ENCODE results near the gene ZNF407. TPM values are rescaled to one million over a fixed set of nuclear protein-coding genes. Genes with fewer than 3 reads are reported as not detected.

Gene ZNF407
- total and polyA plus RNA-seq, 11 donors: 3.8 to 14.7 (median 11.5) TPM

- DNase-seq: no peak
- intact Hi-C loops (cut with DNase I): no loop called here
These were observed 510.2 kb downstream of the ZNF407 start for GRCh38 chr18:75107931-75108276.

GRCh38 chr18:75108579-75109318, 511.1 kb downstream of the ZNF407 start:
- TF ChIP-seq POLR2A (IDR thresholded peaks at IDR 0.05) (no peak), CTCF (IDR thresholded peaks at IDR 0.05) (no peak)
- peaks cover 0 to 4% (median 0%) of the 10 kb centered on the region in 9 donors for H3K27me3 ChIP-seq
- no peaks in the 10 kb centered on the region for H3K36me3 ChIP-seq
- 86 to 90% (median 88%) methylated on average over 20 of the region's 20 CpGs for WGBS, 4 donors
- H3K9me3 ChIP-seq: no peaks in the 10 kb centered on the region
- no peaks in the 10 kb centered on the region for H3K4me1 ChIP-seq
- no peak overlapping the region for H3K27ac ChIP-seq
- intact Hi-C loops (cut with DNase I): no loop called here
- no peak overlapping the region for H3K4me3 ChIP-seq
- no peak for DNase-seq
- ATAC-seq: no peak

More at GRCh38 chr18:75107931-75108276, 510.2 kb downstream of the ZNF407 start:
- H3K4me1 ChIP-seq: no peaks in the 10 kb centered on the region
- WGBS, 4 donors: 63 to 80% (median 69%) methylated on average over 8 of the region's 8 CpGs
- H3K27ac ChIP-seq: no peak overlapping the region
- ATAC-seq: peak in 1 of 4 donors; percentile 28
- TF ChIP-seq POLR2A (IDR thresholded peaks at IDR 0.05): no peak
- TF ChIP-seq CTCF (IDR thresholded peaks at IDR 0.05): no peak
- H3K36me3 ChIP-seq: no peaks in the 10 kb centered on the region
- no peaks in the 10 kb centered on the region for H3K9me3 ChIP-seq
- peaks cover 0 to 4% (median 0%) of the 10 kb centered on the region in 9 donors for H3K27me3 ChIP-seq
- H3K4me3 ChIP-seq: no peak overlapping the region

- DNase-seq: no peak
- Histone ChIP-seq H3K4me1 (no peaks in the 10 kb centered on the region), H3K27ac (no peak overlapping the region), H3K4me3 (no peak overlapping the region), H3K27me3 (peaks cover 0 to 4% (median 0%) of the 10 kb centered on the region in 9 donors), H3K36me3 (no peaks in the 10 kb centered on the region), H3K9me3 (no peaks in the 10 kb centered on the region)
- no peak for ATAC-seq
- intact Hi-C loops (cut with DNase I): no loop called here
- 61 to 84% (median 70%) methylated on average over 7 of the region's 7 CpGs for WGBS, 4 donors
- TF ChIP-seq CTCF (IDR thresholded peaks at IDR 0.05): no peak
- TF ChIP-seq POLR2A (IDR thresholded peaks at IDR 0.05): no peak
These were observed 511.6 kb downstream of the ZNF407 start for GRCh38 chr18:75109319-75109691.

- no peak overlapping the region for H3K4me3 ChIP-seq
- no peak for DNase-seq
These were observed 512.1 kb downstream of the ZNF407 start for GRCh38 chr18:75109819-75110218.

GRCh38 chr18:75110311-75110710, 512.6 kb downstream of the ZNF407 start:
- Histone ChIP-seq H3K9me3 (no peaks in the 10 kb centered on the region), H3K4me1 (no peaks in the 10 kb centered on the region), H3K36me3 (no peaks in the 10 kb centered on the region), H3K4me3 (no peak overlapping the region), H3K27ac (no peak overlapping the region), H3K27me3 (peaks cover 0 to 4% (median 0%) of the 10 kb centered on the region in 9 donors)
- TF ChIP-seq POLR2A (IDR thresholded peaks at IDR 0.05): no peak
- TF ChIP-seq CTCF (IDR thresholded peaks at IDR 0.05): no peak
- ATAC-seq (no peak), DNase-seq (no peak)
- 92 to 95% (median 94%) methylated on average over 9 of the region's 9 CpGs for WGBS, 4 donors
- intact Hi-C loops (cut with DNase I): no loop called here

More at GRCh38 chr18:75109819-75110218, 512.1 kb downstream of the ZNF407 start:
- no peak for TF ChIP-seq POLR2A (IDR thresholded peaks at IDR 0.05)
- intact Hi-C loops (cut with DNase I): no loop called here
- no peak for ATAC-seq
- 92 to 95% (median 93%) methylated on average over 9 to 10 of the region's 10 CpGs for WGBS, 4 donors
- H3K27me3 ChIP-seq: peaks cover 0 to 4% (median 0%) of the 10 kb centered on the region in 9 donors
- no peaks in the 10 kb centered on the region for H3K9me3 ChIP-seq
- no peaks in the 10 kb centered on the region for H3K36me3 ChIP-seq
- H3K4me1 ChIP-seq: no peaks in the 10 kb centered on the region
- H3K27ac ChIP-seq: no peak overlapping the region

All from heart left ventricle (tissue), 16 donors.